HG02588 (cell line): ENCODE results near the gene BIRC2.
"Not testable (repeated sequence)": the region's sequence is repeated elsewhere in the genome, so short reads cannot be mapped to it uniquely, and the experiment has no call there.

Source experiments
- ATAC-seq: cut with Tn5 transposase; IDR thresholded peaks from one replicate; pipeline ENCODE4 v1.9.1; 2021; ENCODE audit warnings: mild to moderate bottlenecking, moderate library complexity; ENCODE audit not compliant: unreplicated experiment

Gene BIRC2

GRCh38 chr11:102374633-102375424, 27.8 kb downstream of the BIRC2 start:
- not testable (repeated sequence) for ATAC-seq

DNA sequence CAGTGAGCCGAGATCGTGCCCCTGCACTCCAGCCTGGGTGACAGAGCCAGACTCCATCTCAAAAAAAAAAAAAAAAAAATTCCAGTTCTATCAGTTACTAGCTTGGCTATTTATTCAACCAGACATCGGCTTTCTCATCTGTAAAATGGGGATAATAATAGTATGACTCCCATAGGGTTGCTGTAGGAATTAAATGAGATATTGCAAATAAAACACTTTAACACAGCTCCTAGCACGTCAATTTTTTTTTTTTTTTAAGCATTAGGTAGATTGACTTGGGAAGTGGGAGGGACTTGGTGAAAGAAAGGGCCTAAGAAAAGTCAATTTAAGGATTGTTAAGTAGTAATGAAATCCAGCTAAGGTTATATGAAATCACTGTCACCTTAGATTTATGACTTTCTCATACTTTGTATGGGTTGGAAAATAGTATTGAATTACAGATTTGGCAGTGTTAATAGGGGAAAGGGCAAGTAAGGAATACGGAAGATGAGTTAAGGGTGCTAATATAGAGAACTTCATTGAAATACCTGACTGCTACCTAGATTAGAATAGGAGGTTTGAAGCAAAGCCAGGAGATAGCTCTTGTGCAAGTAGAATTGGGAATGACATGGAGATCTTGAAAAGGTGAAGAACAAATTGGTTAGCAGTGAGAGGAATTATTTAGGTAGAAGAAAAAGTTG, 28.8 kb downstream of the BIRC2 start:
- no peak for ATAC-seq

DNA sequence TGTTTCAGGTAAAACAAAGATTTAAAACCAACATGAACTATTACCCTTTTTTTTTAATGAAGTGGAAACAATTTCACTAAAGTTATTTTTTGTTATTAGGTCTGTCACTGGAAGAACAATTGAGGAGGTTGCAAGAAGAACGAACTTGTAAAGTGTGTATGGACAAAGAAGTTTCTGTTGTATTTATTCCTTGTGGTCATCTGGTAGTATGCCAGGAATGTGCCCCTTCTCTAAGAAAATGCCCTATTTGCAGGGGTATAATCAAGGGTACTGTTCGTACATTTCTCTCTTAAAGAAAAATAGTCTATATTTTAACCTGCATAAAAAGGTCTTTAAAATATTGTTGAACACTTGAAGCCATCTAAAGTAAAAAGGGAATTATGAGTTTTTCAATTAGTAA, 30.9 kb downstream of the BIRC2 start:
- no peak for ATAC-seq

- ATAC-seq = no peak
Measured at GRCh38 chr11:102378818-102379217, 31.8 kb downstream of the BIRC2 start.

DNA sequence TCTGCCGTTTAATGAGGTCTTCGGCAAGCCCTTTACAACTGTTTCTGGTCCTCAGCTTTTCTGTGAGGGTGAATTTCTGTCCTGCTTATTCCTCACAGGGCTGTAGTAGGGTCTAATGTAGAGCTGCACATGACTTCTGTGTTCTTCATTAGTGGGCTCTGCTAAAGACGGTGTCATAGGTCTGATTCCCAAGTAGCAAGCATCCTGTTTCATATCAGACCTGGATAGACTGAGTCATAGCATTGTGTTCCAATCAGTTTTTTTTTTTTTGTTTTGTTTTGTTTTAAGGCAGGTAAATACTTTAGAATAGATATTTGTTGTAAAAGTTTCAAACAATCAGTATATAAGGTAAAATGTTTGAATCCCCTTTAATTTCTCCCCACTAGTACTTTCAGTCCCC, 35.4 kb downstream of the BIRC2 start:
- ATAC-seq = no peak

- no peak for ATAC-seq
Measured at GRCh38 chr11:102383839-102384238, 36.8 kb downstream of the BIRC2 start.

DNA sequence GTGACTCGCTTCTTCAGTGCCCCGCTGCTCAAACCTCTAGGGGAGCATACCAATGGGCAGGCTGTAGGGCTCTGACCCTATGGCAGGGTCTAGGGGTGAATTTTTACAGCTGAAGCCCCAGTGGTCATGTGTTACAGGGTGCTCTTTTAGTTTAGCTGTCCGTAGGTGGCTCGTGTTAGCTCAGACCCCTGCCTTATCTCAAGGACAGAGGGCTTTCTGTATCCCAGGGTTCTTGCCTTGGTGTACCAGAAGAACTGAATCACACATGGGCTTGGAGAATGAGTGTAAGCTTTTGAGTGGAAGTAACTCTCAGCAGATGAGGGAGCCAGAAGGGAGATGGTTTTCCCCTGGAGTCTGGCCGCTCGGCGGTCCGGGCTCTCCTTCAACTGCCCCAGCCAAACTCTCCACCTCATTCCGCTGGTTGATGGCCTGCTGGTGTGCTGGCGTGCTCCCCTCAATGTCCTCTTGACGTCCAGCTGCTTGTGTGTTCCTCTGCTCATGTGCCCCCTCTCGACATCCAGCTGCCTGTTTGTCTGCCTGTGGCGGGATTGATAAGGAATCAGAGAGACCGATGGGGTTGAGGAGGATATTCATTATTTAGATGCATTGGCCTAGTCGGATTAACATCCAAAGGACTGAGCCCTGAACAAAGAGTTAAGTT, 37.5 kb downstream of the BIRC2 start:
- no peak for ATAC-seq

DNA sequence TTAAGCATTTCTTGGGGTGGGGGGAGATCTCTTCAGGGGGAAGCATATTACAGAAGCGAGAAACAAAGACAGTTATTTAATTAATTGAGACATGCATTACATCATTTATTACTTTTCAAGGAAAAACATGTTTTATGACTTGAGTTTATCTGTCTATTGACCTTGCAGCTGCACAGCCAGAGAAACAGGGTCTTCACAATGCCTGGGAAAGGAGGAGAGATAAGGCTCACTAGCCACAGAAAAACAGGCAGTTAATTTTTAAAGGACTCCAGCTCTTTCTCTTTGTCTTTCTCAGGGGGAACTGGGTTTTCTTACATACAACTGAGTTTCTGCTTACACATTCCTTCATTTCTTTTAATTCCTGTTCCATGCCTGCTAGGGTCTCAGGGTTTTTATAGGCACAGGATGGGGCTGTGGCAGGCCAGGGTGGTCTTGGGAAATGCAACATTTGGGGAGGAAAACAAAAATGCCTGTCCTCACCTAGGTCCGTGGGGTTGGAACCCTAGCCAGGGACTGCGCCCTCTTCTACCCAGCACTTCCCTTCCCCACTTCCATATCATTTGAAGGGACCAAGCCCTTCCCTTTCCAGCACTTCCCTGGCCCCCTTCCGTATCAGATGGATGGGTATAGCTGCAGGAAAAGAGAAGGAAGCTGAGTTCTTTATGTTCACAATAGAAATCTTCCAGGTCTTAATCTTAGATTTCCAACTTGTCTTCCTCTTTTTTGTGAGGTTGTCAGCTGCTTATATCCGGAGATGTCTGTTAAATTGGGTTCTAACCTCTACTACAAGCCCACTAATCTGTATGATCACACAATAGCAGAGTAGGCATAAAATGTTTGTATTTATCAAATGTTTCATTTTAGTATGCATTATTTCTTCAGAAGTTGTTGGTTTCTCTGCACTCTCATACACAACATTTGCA, 38.3 kb downstream of the BIRC2 start:
- ATAC-seq = no peak

DNA sequence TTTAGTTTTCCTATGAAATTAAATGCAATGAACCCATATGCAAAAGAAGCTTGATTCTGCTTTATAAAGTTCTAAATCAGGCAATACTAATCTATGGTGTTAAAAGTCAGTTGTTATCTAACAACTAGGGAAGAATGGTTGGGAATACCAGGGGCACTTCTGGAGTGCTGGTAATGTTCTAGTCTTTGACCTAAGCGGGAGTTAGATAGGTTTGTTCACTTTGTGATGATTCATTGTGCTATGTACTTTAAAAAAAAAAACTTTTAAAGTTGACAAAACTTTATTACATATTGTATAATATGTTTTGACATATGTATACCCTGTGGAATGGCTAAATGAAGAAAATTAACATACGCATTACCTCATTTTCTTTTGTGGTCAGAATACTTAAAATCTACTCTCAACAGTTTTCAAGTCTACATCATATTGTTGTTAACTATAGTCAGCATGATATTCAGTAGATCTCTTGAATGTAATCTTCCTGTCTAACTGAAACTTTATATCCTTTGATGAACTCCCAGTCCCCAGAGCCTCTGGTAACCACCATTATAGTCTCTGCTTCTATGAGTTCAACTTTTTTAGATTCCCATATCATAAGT, 39.2 kb downstream of the BIRC2 start:
- no peak for ATAC-seq

DNA sequence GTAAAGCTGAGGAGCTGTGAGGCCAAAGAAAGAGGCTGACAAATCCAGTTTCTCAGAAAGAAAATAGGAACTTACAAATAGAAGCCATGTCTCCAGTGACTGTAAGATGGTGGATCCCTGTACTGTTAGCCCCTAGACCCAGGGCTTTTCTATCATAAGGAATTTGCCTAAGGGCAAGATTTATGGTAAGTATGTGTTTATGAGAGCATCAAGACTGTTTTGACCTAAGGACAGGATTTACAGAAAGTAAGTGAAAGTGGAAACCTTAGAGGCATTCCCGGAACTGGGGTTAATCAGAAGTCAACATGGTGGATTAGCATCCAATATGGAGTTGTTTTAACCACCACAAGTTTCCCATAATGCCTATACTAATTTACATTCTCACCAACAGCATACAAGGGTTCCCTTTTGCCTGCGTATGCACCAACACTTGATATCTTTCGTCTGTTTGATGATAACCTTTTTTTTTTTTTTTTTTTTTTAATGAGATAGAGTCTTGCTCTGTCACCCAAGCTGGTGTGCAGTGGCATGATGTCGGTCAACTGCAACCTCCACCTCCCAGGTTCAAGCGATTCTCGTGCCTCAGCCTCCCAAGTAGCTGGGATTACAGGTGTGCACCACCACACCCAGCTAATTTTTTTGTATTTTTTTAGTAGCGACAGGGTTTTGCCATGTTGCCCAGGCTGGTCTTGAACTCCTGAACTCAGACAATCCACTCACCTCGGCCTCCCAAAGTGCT, 40.2 kb downstream of the BIRC2 start:
- ATAC-seq = no peak

- ATAC-seq = no peak
Measured at GRCh38 chr11:102389253-102389652, 42.2 kb downstream of the BIRC2 start.

- peak; percentile 88 for ATAC-seq
Measured at GRCh38 chr11:102390667-102391465, 43.9 kb downstream of the BIRC2 start.

DNA sequence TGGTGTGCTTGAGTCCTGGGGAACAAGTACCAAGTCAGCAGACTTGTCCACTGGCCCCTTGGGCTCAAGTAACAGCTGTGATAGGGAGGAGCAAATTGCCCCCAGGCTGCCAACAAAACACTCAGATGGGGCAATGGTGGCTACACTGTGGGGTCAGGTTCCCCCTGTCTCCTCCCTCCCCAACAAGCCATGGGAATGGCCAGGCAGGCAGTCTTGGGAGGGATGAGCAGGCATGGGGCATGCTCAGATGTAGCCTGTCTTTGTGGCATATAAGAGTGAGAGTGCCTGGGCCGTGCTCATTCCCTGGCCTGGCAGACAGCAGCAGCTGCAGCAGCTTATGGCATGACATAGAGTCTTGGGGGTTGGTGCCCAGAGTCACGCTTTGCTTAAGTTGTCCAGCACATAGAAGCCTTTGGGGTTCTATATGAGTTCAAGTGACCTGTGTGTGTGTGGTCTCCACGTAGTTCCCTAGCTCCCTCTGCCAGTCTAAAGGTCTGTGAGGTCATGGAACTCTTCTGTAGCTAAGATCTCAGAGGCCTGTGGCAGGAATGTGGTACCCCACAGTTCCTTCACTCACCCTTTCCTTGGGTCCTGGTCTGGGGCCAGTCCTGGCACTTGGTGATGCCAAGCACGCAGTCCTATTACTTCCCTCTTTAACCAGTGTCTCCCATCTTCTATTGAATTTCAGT, 44.7 kb downstream of the BIRC2 start:
- no peak for ATAC-seq

DNA sequence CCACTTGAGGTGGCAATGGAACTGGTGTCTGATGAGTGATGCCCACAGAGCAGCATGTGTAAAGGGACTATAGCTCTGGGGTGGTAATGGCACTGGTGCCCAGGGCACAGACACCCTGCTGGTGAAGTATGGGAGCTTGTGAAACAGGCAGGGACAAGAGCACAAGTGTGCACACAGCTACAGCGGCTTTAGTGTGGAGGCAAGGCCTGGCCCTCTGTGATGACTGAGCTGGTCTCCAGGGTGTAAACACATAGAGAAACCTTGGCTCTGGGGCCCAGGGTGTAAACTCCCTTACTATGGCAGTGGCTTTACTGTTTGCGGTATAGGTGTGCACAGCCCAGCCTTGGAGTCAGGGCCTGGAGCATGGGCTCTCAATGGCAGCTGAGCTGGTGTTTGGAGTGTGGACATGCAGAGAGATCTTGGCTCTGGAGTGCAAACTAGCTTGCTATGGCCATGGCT, 46.3 kb downstream of the BIRC2 start:
- ATAC-seq = no peak

- ATAC-seq = no peak
Measured at GRCh38 chr11:102395720-102396393, 48.8 kb downstream of the BIRC2 start.

DNA sequence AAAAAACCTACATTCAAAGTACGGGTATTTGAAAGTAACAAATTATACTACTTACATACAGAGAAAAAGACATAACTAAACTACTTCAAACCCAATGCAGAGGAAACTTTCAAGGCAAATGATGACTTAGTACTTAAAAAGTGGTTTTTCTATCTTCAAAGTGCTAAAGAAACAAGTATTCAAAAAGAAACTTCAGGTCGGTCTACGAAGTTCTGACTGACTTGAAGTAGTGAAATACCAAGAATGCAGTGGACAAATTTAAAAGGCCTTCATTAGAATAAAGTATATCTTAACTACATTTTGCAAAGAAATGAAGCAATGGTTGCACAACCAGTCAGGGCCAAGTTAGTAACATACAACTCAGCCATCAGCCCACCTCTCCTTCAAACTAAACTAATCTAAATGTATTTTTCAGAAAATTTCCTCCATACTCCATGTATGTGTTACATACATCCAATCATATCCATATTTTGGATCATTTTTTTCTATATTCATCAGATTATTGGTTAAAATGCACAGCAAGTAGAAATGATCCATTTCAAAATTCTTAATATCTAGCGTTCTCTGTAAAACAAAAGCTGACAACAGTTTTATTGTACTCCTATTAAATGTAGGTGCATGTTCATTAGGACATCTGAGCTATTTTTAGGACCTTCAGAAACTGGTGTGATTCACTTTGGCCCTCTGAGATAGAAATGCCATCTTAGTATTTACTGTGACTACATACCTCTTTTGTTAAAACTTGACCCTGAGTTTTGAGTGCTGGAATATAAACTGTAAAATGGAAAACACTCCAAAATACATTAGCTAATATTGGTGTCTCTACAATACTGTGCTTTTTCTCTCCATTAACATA, 49.9 kb downstream of the BIRC2 start:
- no peak for ATAC-seq

- ATAC-seq = no peak
Measured at GRCh38 chr11:102398297-102398696, 51.3 kb downstream of the BIRC2 start.
